Gastrocnemius medialis (tissue), 4 donors: ENCODE results near the gene RASSF1. TPM values are rescaled to one million over a fixed set of nuclear protein-coding genes. Genes with fewer than 3 reads are reported as not detected.

Experiments used
- ATAC-seq, 2 donors: fragments of 150-250 bp; one replicate each; pipeline ENCODE4 v1.9.1; 2016
- DNase-seq, 2 donors: peaks; one replicate each; pipeline ENCODE4 v3.0.0-alpha.2; 2019
- H3K27ac ChIP-seq, 4 donors: fragments of 200-600 bp; sonication (generic); 1 replicate in 1 of 4; 2 replicates in 3 of 4; pipeline ENCODE4 v1.5.1; 2016 to 2018; ENCODE audit warnings: mild to moderate bottlenecking in 2 of 4, moderate library complexity in 1 of 4
- H3K27me3 ChIP-seq, 3 donors: fragments of 200-600 bp; sonication (generic) in 2 of 3; 1 replicate in 1 of 3; 2 replicates in 2 of 3; pipeline versions ENCODE4 v1.5.1 to v1.6.0; 2016 to 2019; ENCODE audit warnings: mild to moderate bottlenecking in 1 of 3, moderate library complexity in 1 of 3
- H3K36me3 ChIP-seq, 2 donors: fragments of 200-600 bp; sonication (generic) in 1 of 2; one replicate each; pipeline ENCODE4 v1.5.1; 2017 to 2018
- H3K4me1 ChIP-seq, 2 donors: fragments of 200-600 bp; sonication (generic) in 1 of 2; one replicate each; pipeline ENCODE4 v1.5.1; 2016 to 2017; ENCODE audit warnings: mild to moderate bottlenecking in 2 of 2
- H3K4me3 ChIP-seq, 4 donors: fragments of 200-600 bp; sonication (generic) in 3 of 4; 1 replicate in 1 of 4; 2 replicates in 3 of 4; pipeline ENCODE4 v1.5.1; 2016 to 2019; ENCODE audit warnings: mild to moderate bottlenecking in 2 of 4
- H3K9me3 ChIP-seq, 3 donors: fragments of 200-600 bp; sonication (generic) in 2 of 3; 1 replicate in 1 of 3; 2 replicates in 2 of 3; pipeline ENCODE4 v1.5.1; 2016 to 2019
- POLR2A ChIP-seq, 2 donors: fragments of 450-650 bp; IDR thresholded peaks; one replicate each; pipeline ENCODE4 v1.6.1; 2017; ENCODE audit warnings: antibody characterized with exemption in 2 of 2, mild to moderate bottlenecking in 2 of 2, moderate library complexity in 2 of 2
- in situ Hi-C, 4 donors: fragments of 200-750 bp; cut with MboI; loops; one replicate each; pipeline versions ENCODE4 v1.15.0 to v1.8.0; 2017; ENCODE audit warnings: low sequenced_read_pairs in 4 of 4
- intact Hi-C: fragments of 100-400 bp; cut with DNase I; formaldehyde crosslinking; loops from one replicate; pipeline ENCODE4 v1.15.1; 2023; ENCODE audit warnings: low total_unique reads
- total RNA-seq, 4 donors: library from RNA; depleted of rRNA; stranded (reverse); fragments of >200 nt; gene quantifications; one replicate each; pipeline versions ENCODE4 v1.1.0 to v1.2.3, GENCODE V29; 2016
- TF ChIP-seq, protein P1 (sequence below), 5 experiments: fragments of 450-650 bp in 3 of 5; fragments of 200-600 bp in 2 of 5; sonication (generic) in 2 of 5; IDR thresholded peaks in 4 of 5; conservative IDR thresholded peaks in 1 of 5; 1 replicate in 4 of 5; 2 replicates in 1 of 5; pipeline ENCODE4 v1.5.1; 2016 to 2019; ENCODE audit warnings: antibody characterized with exemption in 5 of 5, mild to moderate bottlenecking in 3 of 5, moderate library complexity in 3 of 5

The RASSF1 gene
- total RNA-seq, 4 donors from 2014 or later, result 13.3 to 22.5 (median 18.0) TPM

DNA sequence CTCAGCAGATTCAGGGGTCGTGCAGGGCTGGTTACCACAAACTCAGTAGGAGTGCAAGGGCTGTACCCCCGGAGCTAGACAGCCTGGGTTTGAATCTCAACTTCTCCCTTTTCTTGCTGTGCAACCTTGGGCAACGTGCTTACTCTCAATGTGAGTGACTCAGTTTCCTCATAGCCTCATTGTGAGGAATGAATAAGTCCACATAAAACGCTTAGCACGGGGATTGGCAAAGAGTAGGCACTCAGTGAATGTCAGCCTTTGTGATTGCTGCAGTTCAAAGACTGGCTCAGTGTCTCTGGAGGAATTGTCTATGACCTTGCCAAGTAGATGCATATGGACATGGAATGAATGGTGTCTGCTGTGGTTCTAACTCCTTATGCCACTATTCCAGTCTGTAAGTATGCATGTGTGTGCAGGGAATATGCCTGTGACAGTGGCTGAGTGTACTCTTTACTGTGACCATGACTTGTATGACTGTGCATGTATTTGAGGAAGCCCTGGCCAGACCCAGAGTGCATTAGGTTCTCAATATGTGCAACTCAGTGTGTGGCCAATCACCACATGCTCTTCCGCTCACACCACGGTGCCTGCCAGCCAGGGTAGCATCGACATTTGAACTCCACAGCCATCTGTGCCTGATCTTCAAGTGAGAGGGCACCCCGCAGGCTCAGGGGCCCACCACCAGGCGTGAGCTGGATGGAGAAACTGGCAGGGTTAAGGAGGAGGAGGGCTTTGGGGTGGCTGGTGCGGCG is 40.5 kb downstream of the RASSF1 start:
- no peaks in the 10 kb centered on the region for H3K9me3 ChIP-seq
- DNase-seq (no peak), ATAC-seq (peak; percentile 10 to 19)
- H3K4me1 ChIP-seq, result peaks cover 29 to 48% of the 10 kb centered on the region in 2 donors
- H3K27ac ChIP-seq, result peak overlapping the region; percentile 85 to 91 (median 88)
- intact Hi-C loops (loop anchor here (2.0 kb wide), 1 partner anchor 21 kb away; no protein-coding TSS in a partner anchor), in situ Hi-C loops (loop anchor here in 1 of 4 donors (25.0 kb wide), 1 partner anchor 363 kb away; the partner anchor contains the start of genes MON1A and RBM6)
- H3K27me3 ChIP-seq, result no peaks in the 10 kb centered on the region
- H3K36me3 ChIP-seq, result peaks cover 0 to 5% of the 10 kb centered on the region in 2 donors
- H3K4me3 ChIP-seq, result peak overlapping the region; percentile 49 to 71 (median 60)
- no peak for TF ChIP-seq POLR2A (IDR thresholded peaks at IDR 0.05)
- TF ChIP-seq, protein P1, sequence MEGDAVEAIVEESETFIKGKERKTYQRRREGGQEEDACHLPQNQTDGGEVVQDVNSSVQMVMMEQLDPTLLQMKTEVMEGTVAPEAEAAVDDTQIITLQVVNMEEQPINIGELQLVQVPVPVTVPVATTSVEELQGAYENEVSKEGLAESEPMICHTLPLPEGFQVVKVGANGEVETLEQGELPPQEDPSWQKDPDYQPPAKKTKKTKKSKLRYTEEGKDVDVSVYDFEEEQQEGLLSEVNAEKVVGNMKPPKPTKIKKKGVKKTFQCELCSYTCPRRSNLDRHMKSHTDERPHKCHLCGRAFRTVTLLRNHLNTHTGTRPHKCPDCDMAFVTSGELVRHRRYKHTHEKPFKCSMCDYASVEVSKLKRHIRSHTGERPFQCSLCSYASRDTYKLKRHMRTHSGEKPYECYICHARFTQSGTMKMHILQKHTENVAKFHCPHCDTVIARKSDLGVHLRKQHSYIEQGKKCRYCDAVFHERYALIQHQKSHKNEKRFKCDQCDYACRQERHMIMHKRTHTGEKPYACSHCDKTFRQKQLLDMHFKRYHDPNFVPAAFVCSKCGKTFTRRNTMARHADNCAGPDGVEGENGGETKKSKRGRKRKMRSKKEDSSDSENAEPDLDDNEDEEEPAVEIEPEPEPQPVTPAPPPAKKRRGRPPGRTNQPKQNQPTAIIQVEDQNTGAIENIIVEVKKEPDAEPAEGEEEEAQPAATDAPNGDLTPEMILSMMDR (IDR thresholded peaks at IDR 0.05 in 4 of 5, conservative IDR thresholded peaks at IDR 0.05 in 1 of 5), result no peak

DNA sequence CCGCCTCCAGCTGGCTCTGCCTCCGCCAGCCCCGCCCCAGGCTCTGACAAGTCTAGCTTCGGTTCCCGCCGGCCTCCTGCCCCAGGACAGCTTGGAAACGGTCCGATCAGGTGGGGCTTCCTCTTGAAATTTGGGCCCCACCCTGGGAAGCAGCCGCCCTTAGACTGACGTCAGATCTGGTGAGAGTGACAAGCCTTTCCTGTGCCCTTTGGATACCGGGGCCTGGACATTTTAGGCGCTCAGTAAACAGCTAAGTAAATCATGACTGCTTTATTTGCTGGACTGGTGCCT is 41.1 kb downstream of the RASSF1 start:
- peaks cover 0 to 5% of the 10 kb centered on the region in 2 donors for H3K36me3 ChIP-seq
- intact Hi-C loops (no loop called here), in situ Hi-C loops (loop anchor here in 1 of 4 donors (25.0 kb wide), 1 partner anchor 362 kb away; the partner anchor contains the start of genes MON1A and RBM6)
- DNase-seq (no peak), ATAC-seq (no peak)
- H3K27ac ChIP-seq, result peak overlapping the region; percentile 85 to 91 (median 88)
- H3K9me3 ChIP-seq, result no peaks in the 10 kb centered on the region
- H3K4me3 ChIP-seq, result peak overlapping the region; percentile 49 to 71 (median 60)
- peaks cover 29 to 48% of the 10 kb centered on the region in 2 donors for H3K4me1 ChIP-seq
- TF ChIP-seq, protein P1 (IDR thresholded peaks at IDR 0.05 in 4 of 5, conservative IDR thresholded peaks at IDR 0.05 in 1 of 5), result no peak
- TF ChIP-seq POLR2A (IDR thresholded peaks at IDR 0.05), result no peak
- no peaks in the 10 kb centered on the region for H3K27me3 ChIP-seq

DNA sequence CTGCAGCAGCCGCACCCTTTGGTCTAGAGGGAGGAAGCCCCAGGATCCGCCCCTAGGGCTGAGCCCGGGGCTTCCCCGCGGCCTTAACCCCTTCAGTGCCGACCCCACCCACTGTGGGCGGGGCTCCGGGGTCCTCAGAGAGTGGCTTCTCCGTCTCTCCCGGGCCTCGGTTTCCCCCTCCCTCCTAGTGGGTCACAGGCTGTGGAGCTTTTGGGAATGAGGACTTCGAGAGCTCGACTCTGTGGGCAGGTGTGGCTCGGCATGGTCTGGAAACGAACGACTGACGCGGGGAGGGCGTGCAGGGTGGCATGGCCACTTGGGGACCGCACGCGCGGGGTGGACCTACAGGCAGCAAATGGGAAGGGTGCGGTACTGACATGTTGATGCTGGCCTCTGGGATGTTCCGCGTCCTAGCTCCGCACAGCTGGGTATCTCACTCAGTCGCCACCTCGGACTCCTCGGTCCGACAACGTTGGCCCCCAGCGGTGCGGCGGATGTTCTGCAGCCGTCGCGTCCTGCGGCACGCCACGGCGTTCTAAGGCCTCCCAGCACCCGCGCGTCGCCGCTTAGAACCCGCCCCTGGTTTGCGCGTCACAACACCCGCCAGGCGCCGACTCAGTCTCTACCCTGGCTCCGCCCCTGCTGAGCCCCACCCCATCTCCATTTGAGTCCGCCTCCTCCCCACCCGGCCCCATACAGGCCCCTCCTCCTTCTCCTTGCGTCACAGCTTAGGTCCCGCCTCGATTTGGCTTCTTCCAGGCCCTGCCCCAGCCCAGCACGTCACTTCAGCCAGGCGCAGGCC is 41.6 kb downstream of the RASSF1 start, which contains the start of the genes HYAL3 and NAA80:
Gene HYAL3, minus strand, starts transcription at position 570 of the 802 bp plus-strand sequence. CDS start 3,803 bp downstream, outside the sequence.
Gene NAA80, minus strand, starts transcription at position 570 of the 802 bp plus-strand sequence. CDS start 1,942 bp downstream, outside the sequence.
- ATAC-seq, result peak; percentile 87
- peak within 1 kb of the TSS; percentile 66 to 91 (median 76) for H3K4me3 ChIP-seq
- intact Hi-C loops, result no loop called here
- peaks cover 0 to 5% of the 10 kb centered on the region in 2 donors for H3K36me3 ChIP-seq
- H3K27ac ChIP-seq, result peak within 1 kb of the TSS; percentile 85 to 91 (median 88)
- H3K9me3 ChIP-seq, result no peaks in the 10 kb centered on the region
- peaks cover 29 to 48% of the 10 kb centered on the region in 2 donors for H3K4me1 ChIP-seq
- DNase-seq, result peak; percentile 99 to 100
- no peaks in the 10 kb centered on the region for H3K27me3 ChIP-seq
- TF ChIP-seq POLR2A (IDR thresholded peaks at IDR 0.05), result peak; percentile 94 to 96
- TF ChIP-seq, protein P1 (IDR thresholded peaks at IDR 0.05 in 4 of 5, conservative IDR thresholded peaks at IDR 0.05 in 1 of 5), result peak; percentile 43 to 62 (median 51)
- in situ Hi-C loops, result loop anchor here in 1 of 4 donors (25.0 kb wide), 1 partner anchor 362 kb away; the partner anchor contains the start of genes MON1A and RBM6

DNA sequence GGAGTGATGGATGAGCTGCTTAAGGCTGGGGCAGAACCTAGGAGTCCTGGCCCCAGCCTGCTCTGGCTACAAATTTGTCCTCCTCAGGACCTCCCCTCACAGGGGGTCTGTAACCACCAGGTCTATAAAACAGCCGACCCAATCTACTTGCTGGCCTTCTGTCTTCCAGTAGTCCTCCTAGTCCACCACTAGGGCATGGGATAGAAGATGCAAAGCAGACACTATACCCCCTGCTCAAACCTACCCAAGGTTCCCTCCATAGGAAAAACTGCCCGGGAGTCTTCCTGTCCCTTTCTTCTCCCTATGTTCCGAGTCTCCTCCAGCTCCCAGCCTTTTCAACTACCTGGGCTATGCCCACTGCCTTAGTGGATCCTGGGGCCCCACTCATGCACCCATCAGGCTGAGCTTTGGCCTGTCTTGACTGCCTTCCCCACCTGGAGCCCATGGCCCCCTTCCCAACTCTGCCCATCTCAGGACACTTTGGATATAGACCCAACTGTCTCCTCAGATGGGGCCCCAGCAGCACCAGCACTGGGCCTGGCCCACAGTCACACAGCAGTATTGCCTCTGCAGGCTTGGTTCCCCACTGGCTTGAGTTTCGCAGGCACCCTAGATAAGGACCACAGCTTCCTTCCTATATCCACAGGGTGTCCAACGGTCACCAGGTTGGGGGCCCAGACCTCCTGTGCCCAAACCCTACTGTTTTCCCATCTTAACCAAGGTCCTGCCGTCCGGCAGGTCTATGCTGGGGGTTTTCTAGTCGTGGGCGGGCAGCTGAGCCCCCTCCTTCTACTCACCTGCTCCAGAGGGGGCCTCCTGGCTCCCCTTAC is 42.5 kb downstream of the RASSF1 start:
- H3K4me1 ChIP-seq, result peaks cover 32 to 47% of the 10 kb centered on the region in 2 donors

More for the DNA sequence above, 42.5 kb downstream of the RASSF1 start:
- DNase-seq, result no peak
- ATAC-seq, result no peak
- in situ Hi-C loops, result loop anchor here in 1 of 4 donors (25.0 kb wide), 1 partner anchor 361 kb away; the partner anchor contains the start of genes MON1A and RBM6
- intact Hi-C loops, result no loop called here
- Histone ChIP-seq H3K27me3 (no peaks in the 10 kb centered on the region), H3K36me3 (peaks cover 0 to 5% of the 10 kb centered on the region in 2 donors), H3K9me3 (no peaks in the 10 kb centered on the region), H3K4me3 (peak overlapping the region; percentile 66 to 91 (median 76)), H3K27ac (peak overlapping the region; percentile 85 to 89 (median 86))
- TF ChIP-seq, protein P1 (IDR thresholded peaks at IDR 0.05 in 4 of 5, conservative IDR thresholded peaks at IDR 0.05 in 1 of 5), result no peak
- TF ChIP-seq POLR2A (IDR thresholded peaks at IDR 0.05), result no peak
